Prostate gland (tissue), 2 donors: ENCODE measurements around the gene PVR. TPM values are rescaled to one million over a fixed set of nuclear protein-coding genes. Genes with fewer than 3 reads are reported as not detected.

ENCODE experiments used
- DNase-seq: peaks from one replicate; pipeline ENCODE4 v3.0.0-alpha.2; 2019; ENCODE audit warnings: low spot score
- H3K27ac ChIP-seq, 2 donors: fragments of 200-600 bp; sonication (generic); 2 replicates each; pipeline ENCODE4 v1.5.1; 2017 to 2019
- H3K27me3 ChIP-seq: fragments of 200-600 bp; sonication (generic); replicated peaks from 2 replicates; pipeline ENCODE4 v1.5.1; 2019; ENCODE audit not compliant: insufficient read depth
- H3K36me3 ChIP-seq, 2 donors: fragments of 200-600 bp; sonication (generic); 1 replicate in 1 of 2; 2 replicates in 1 of 2; pipeline versions ENCODE4 v1.5.1 to v1.8.1; 2017 to 2019
- H3K4me1 ChIP-seq: fragments of 200-600 bp; sonication (generic); replicated peaks from 2 replicates; pipeline ENCODE4 v1.5.1; 2019
- H3K4me3 ChIP-seq, 2 donors: fragments of 200-600 bp; sonication (generic); 2 replicates each; pipeline ENCODE4 v1.5.1; 2017 to 2019
- H3K9me3 ChIP-seq: fragments of 200-600 bp; sonication (generic); 2 replicates; pipeline ENCODE4 v1.5.1; 2017
- POLR2A ChIP-seq: fragments of 450-650 bp; IDR thresholded peaks from one replicate; pipeline ENCODE4 v1.6.1; 2016; ENCODE audit warnings: antibody characterized with exemption, mild to moderate bottlenecking
- POLR2AphosphoS5 ChIP-seq: sonication (generic); formaldehyde crosslinking; IDR thresholded peaks from one replicate; pipeline ENCODE4 v1.6.1; 2017; ENCODE audit warnings: antibody characterized with exemption
- WGBS: methylation state at CpG from one replicate; pipeline ENCODE4 v1.1.5; 2018; 5-methylcytosine and 5-hydroxymethylcytosine counted together
- intact Hi-C: fragments of 100-400 bp; cut with DNase I; formaldehyde crosslinking; loops from one replicate; pipeline ENCODE4 v1.14.2; 2022
- total RNA-seq, 2 donors: library from RNA; depleted of rRNA; stranded (reverse); fragments of >200 nt; gene quantifications; one replicate each; pipeline ENCODE4 v1.1.0, GENCODE V29; 2016
- TF ChIP-seq, protein P1 (sequence below), 4 experiments: fragments of 200-600 bp in 2 of 4; fragments of 450-650 bp in 2 of 4; sonication (generic) in 2 of 4; IDR thresholded peaks; 1 replicate in 3 of 4; 2 replicates in 1 of 4; pipeline ENCODE4 v1.5.1; 2016 to 2019; ENCODE audit warnings: antibody characterized with exemption in 4 of 4, mild to moderate bottlenecking in 2 of 4, moderate library complexity in 2 of 4

The PVR gene, protein sequence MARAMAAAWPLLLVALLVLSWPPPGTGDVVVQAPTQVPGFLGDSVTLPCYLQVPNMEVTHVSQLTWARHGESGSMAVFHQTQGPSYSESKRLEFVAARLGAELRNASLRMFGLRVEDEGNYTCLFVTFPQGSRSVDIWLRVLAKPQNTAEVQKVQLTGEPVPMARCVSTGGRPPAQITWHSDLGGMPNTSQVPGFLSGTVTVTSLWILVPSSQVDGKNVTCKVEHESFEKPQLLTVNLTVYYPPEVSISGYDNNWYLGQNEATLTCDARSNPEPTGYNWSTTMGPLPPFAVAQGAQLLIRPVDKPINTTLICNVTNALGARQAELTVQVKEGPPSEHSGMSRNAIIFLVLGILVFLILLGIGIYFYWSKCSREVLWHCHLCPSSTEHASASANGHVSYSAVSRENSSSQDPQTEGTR
- total RNA-seq, result 10 to 100 TPM; 30.1 to 35.6 TPM

DNA sequence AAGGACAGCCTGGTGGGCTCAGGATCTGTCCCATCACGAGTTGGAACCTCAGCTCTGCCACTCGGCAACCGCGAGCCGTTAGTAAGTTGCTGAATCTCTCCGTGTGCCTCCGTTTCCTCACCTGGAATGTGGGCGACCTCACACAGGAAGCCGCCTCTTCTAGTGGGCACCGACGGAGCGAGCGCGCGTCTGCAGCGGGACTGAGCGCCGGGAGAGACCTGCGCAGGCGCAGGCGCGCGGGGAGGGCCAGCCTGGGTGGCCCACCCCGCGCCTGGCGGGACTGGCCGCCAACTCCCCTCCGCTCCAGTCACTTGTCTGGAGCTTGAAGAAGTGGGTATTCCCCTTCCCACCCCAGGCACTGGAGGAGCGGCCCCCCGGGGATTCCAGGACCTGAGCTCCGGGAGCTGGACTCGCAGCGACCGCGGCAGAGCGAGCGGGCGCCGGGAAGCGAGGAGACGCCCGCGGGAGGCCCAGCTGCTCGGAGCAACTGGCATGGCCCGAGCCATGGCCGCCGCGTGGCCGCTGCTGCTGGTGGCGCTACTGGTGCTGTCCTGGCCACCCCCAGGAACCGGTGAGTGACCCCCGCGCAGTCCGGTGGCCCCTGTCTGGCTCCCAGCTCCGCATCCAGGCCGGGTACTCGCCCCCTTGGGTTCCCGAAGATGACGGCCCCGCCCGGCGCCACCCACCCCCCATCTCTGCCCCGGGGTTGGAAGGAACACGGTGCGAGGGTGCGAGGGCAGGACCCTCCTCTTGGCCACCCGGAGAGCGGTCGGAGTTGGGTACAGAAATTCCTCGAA lies at the start of gene PVR:
Gene PVR (plus strand): TSS at position 306 of the 797 bp plus-strand sequence. CDS start 187 bp downstream, at position 493.
- Histone ChIP-seq H3K4me1 (no peaks in the 10 kb centered on the region), H3K27me3 (no peaks in the 10 kb centered on the region), H3K36me3 (no peaks in the 10 kb centered on the region), H3K4me3 (peak within 1 kb of the TSS; percentile 57 to 77), H3K27ac (peak within 1 kb of the TSS; percentile 87), H3K9me3 (no peaks in the 10 kb centered on the region)
- intact Hi-C loops, result no loop called here
- WGBS, result under 1% methylated on average over 44 of the region's 70 CpGs
- peak; percentile 27 for TF ChIP-seq POLR2AphosphoS5
- TF ChIP-seq, protein P1, sequence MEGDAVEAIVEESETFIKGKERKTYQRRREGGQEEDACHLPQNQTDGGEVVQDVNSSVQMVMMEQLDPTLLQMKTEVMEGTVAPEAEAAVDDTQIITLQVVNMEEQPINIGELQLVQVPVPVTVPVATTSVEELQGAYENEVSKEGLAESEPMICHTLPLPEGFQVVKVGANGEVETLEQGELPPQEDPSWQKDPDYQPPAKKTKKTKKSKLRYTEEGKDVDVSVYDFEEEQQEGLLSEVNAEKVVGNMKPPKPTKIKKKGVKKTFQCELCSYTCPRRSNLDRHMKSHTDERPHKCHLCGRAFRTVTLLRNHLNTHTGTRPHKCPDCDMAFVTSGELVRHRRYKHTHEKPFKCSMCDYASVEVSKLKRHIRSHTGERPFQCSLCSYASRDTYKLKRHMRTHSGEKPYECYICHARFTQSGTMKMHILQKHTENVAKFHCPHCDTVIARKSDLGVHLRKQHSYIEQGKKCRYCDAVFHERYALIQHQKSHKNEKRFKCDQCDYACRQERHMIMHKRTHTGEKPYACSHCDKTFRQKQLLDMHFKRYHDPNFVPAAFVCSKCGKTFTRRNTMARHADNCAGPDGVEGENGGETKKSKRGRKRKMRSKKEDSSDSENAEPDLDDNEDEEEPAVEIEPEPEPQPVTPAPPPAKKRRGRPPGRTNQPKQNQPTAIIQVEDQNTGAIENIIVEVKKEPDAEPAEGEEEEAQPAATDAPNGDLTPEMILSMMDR (IDR thresholded peaks at IDR 0.05), result no peak
- TF ChIP-seq POLR2A, result peak; percentile 81
- DNase-seq, result peak; percentile 65

DNA sequence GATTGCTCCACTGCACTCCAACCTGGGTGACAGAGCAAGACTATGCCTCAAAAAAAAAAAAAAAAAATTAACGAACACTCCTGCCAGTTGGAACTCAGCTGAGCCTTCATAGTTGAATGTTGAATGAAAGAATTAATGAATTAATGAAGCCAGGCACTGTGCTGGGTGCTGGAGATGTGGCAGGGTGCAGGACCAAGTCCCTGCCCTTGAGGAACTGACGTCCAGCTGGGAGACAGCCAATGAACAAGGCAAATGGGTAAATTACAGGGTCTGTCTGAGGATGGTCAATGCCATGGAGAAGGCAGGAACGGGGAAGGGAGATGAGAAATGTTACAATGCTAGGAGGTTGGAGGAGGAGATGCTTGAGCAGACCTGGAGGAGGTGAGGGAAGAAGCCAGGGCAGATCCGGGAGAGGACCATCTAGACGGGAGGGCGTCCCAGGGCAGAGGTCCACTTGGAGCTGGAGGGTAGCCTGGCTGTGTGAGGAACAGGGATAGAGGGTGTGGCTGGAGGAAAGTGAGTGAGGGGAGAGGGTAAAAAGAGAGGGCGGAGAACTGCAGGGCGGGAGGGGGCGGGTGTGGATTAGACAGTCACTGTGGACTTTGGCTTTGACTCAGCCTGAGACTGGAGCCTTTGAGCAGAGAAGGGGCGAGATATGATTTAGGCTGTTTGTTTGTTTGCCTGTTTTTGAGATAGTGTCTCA lies 47.1 kb upstream of the PVR start:
- Histone ChIP-seq H3K4me1 (no peaks in the 10 kb centered on the region), H3K36me3 (no peaks in the 10 kb centered on the region), H3K27ac (no peak overlapping the region), H3K27me3 (no peaks in the 10 kb centered on the region), H3K9me3 (no peaks in the 10 kb centered on the region), H3K4me3 (no peak overlapping the region)
- no peak for TF ChIP-seq POLR2AphosphoS5
- TF ChIP-seq, protein P1 (IDR thresholded peaks at IDR 0.05), result no peak
- no peak for TF ChIP-seq POLR2A
- DNase-seq, result no peak
- WGBS, result 63% methylated on average over 10 of the region's 10 CpGs
- intact Hi-C loops, result no loop called here

DNA sequence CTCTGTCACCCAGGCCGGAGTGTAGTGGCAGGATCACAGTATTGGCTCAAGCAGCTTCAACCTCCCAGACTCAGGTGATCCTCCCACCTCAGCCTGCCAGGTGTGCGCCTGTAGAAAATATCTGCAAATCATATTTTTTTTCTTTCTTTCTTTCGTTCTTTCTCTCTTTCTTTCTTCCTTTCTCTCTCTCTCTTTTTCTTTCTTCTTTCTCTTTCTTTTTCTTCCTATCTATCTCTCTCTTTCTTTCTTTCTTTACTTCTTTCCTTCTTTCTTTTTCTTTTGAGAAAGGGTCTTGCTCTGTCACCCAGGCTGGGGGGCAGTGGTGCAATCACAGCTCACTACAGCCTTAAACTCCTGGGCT lies 46.6 kb upstream of the PVR start:
- Histone ChIP-seq H3K36me3 (no peaks in the 10 kb centered on the region), H3K27ac (no peak overlapping the region), H3K9me3 (no peaks in the 10 kb centered on the region), H3K4me1 (no peaks in the 10 kb centered on the region), H3K4me3 (no peak overlapping the region), H3K27me3 (no peaks in the 10 kb centered on the region)
- TF ChIP-seq POLR2A (no peak), POLR2AphosphoS5 (no peak)
- TF ChIP-seq, protein P1 (IDR thresholded peaks at IDR 0.05), result no peak
- intact Hi-C loops, result no loop called here
- no peak for DNase-seq
- WGBS, result 47% methylated on average over 3 of the region's 3 CpGs

DNA sequence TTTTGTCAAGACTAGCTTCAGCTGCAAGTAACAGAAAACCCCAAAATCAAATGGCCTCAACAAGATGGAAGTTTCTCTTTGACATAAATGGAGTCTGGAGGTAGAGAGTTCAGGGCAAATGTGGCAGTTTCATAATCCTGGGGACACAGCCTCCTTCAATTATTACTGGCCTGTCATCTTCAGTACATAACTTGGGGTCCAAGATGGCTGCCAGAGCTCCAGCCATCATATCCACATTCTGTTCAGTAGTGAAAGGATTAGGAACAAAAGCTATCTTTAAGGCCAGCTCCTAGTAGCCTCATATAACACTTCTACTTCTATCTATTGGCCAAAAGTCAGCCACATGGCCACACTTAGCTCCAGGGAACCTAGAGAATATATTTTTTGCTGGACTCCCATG lies 45.4 kb upstream of the PVR start:
- no peak for DNase-seq
- intact Hi-C loops, result no loop called here
- no peak for TF ChIP-seq POLR2AphosphoS5
- TF ChIP-seq, protein P1 (IDR thresholded peaks at IDR 0.05), result no peak
- no peak for TF ChIP-seq POLR2A
- Histone ChIP-seq H3K9me3 (no peaks in the 10 kb centered on the region), H3K4me3 (no peak overlapping the region), H3K4me1 (no peaks in the 10 kb centered on the region), H3K27me3 (no peaks in the 10 kb centered on the region), H3K36me3 (no peaks in the 10 kb centered on the region), H3K27ac (no peak overlapping the region)
